ENCODE data around the gene CD34.
"Not testable (repeated sequence)": the region's sequence is repeated elsewhere in the genome, so short reads cannot be mapped to it uniquely, and the experiment has no call there.

CD34 gene

GRCh38 chr1:207910591-207911354 is at the start of gene CD34:
CD34 (minus strand) TSS chr1:207911125; CDS start chr1:207911080, 45 bp downstream.
- DNase-seq = peak; percentile 26

GRCh38 chr1:207960346-207960745 is 49.4 kb upstream of the CD34 start:
- DNase-seq = no peak

- DNase-seq = no peak
These were observed 49.0 kb upstream of the CD34 start for GRCh38 chr1:207959910-207960309.

GRCh38 chr1:207959141-207959825 is 48.4 kb upstream of the CD34 start:
- DNase-seq = no peak

GRCh38 chr1:207958376-207959139 is 47.6 kb upstream of the CD34 start:
- DNase-seq = no peak

GRCh38 chr1:207956986-207957385 is 46.1 kb upstream of the CD34 start:
- no peak for DNase-seq

- no peak for DNase-seq
These were observed 43.2 kb upstream of the CD34 start for GRCh38 chr1:207954104-207954503.

GRCh38 chr1:207952617-207953542 is 42.0 kb upstream of the CD34 start:
- DNase-seq = peak; percentile 14

GRCh38 chr1:207951652-207952051 is 40.7 kb upstream of the CD34 start:
- no peak for DNase-seq

GRCh38 chr1:207950750-207951149 is 39.8 kb upstream of the CD34 start:
- DNase-seq = no peak

- no peak for DNase-seq
These were observed 38.8 kb upstream of the CD34 start for GRCh38 chr1:207949571-207950195.

- no peak for DNase-seq
These were observed 37.8 kb upstream of the CD34 start for GRCh38 chr1:207948536-207949250.

- DNase-seq = no peak
These were observed 35.8 kb upstream of the CD34 start for GRCh38 chr1:207946756-207947155.

GRCh38 chr1:207944571-207944970 is 33.6 kb upstream of the CD34 start:
- no peak for DNase-seq

- not testable (repeated sequence) for DNase-seq
These were observed 31.4 kb upstream of the CD34 start for GRCh38 chr1:207942337-207942741.

GRCh38 chr1:207941665-207942064 is 30.7 kb upstream of the CD34 start:
- DNase-seq = no peak

GRCh38 chr1:207938016-207938415 is 27.1 kb upstream of the CD34 start:
- DNase-seq = no peak

GRCh38 chr1:207937204-207937603 is 26.3 kb upstream of the CD34 start:
- no peak for DNase-seq

GRCh38 chr1:207935166-207935583 is 24.2 kb upstream of the CD34 start:
- DNase-seq = no peak

GRCh38 chr1:207933205-207933800 is 22.4 kb upstream of the CD34 start:
- DNase-seq = no peak

- no peak for DNase-seq
These were observed 16.1 kb upstream of the CD34 start for GRCh38 chr1:207926984-207927383.

All from NCI-H2171 treated with DMSO at 0.1 percent for 48 hours (cell line).